Measurements from ENCODE around the gene CCDC138. TPM values are rescaled to one million over a fixed set of nuclear protein-coding genes. Genes with fewer than 3 reads are reported as not detected.

Gene CCDC138
- total RNA-seq, 1 donor from 2014 or later, result 2.9 TPM

GRCh38 chr2:108847000-108847399, 60.4 kb downstream of the CCDC138 start:
- Histone ChIP-seq H3K9me3 (no peaks in the 10 kb centered on the region), H3K4me3 (no peak overlapping the region), H3K27me3 (no peaks in the 10 kb centered on the region), H3K36me3 (no peaks in the 10 kb centered on the region), H3K27ac (no peak overlapping the region), H3K4me1 (no peaks in the 10 kb centered on the region)
- no peak for ATAC-seq
- intact Hi-C loops (cut with DNase I), result no loop called here
- no peak for TF ChIP-seq CTCF (IDR thresholded peaks at IDR 0.05)
- DNase-seq, result no peak

DNA sequence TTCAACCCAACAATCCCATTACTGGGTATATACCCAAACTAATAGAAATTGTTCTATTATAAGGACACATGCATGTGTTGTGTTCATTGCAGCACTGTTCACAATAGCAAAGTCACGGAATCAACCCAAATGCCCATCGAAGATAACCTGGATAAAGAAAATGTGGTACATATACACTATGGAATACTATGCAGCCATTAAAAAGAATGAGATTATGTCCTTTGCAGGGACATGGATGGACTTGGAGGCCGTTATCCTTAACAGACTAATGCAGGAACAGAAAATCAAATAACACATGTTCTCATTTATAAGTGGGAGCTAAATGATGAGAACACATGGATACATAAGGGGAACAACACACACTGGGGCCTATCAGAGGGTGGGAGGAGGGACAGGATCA, 65.8 kb downstream of the CCDC138 start:
- H3K27ac ChIP-seq, result no peak overlapping the region
- no peak overlapping the region for H3K4me3 ChIP-seq
- intact Hi-C loops (cut with DNase I), result no loop called here
- H3K27me3 ChIP-seq, result no peaks in the 10 kb centered on the region
- no peaks in the 10 kb centered on the region for H3K36me3 ChIP-seq
- no peaks in the 10 kb centered on the region for H3K9me3 ChIP-seq
- TF ChIP-seq CTCF (IDR thresholded peaks at IDR 0.05), result no peak
- no peak for ATAC-seq
- no peaks in the 10 kb centered on the region for H3K4me1 ChIP-seq
- no peak for DNase-seq

GRCh38 chr2:108853421-108853820, 66.8 kb downstream of the CCDC138 start:
- TF ChIP-seq CTCF (IDR thresholded peaks at IDR 0.05), result no peak
- DNase-seq, result no peak
- Histone ChIP-seq H3K9me3 (no peaks in the 10 kb centered on the region), H3K27ac (no peak overlapping the region), H3K4me1 (no peaks in the 10 kb centered on the region), H3K27me3 (no peaks in the 10 kb centered on the region), H3K4me3 (no peak overlapping the region), H3K36me3 (no peaks in the 10 kb centered on the region)
- intact Hi-C loops (cut with DNase I), result no loop called here
- no peak for ATAC-seq

- no peaks in the 10 kb centered on the region for H3K27me3 ChIP-seq
- H3K36me3 ChIP-seq, result no peaks in the 10 kb centered on the region
- no peaks in the 10 kb centered on the region for H3K4me1 ChIP-seq
- H3K4me3 ChIP-seq, result no peak overlapping the region
- no peak for TF ChIP-seq CTCF (IDR thresholded peaks at IDR 0.05)
- H3K9me3 ChIP-seq, result no peaks in the 10 kb centered on the region
- H3K27ac ChIP-seq, result no peak overlapping the region
- intact Hi-C loops (cut with DNase I), result no loop called here
- ATAC-seq (no peak), DNase-seq (no peak)
Observed at GRCh38 chr2:108854484-108854883, 67.9 kb downstream of the CCDC138 start.

- DNase-seq (no peak), ATAC-seq (no peak)
- H3K27ac ChIP-seq, result no peak overlapping the region
- H3K4me1 ChIP-seq, result no peaks in the 10 kb centered on the region
- no peaks in the 10 kb centered on the region for H3K36me3 ChIP-seq
- H3K27me3 ChIP-seq, result no peaks in the 10 kb centered on the region
- intact Hi-C loops (cut with DNase I), result no loop called here
- H3K9me3 ChIP-seq, result no peaks in the 10 kb centered on the region
- no peak overlapping the region for H3K4me3 ChIP-seq
- TF ChIP-seq CTCF (IDR thresholded peaks at IDR 0.05), result peak; percentile 26
Observed at GRCh38 chr2:108855194-108855593, 68.6 kb downstream of the CCDC138 start.

DNA sequence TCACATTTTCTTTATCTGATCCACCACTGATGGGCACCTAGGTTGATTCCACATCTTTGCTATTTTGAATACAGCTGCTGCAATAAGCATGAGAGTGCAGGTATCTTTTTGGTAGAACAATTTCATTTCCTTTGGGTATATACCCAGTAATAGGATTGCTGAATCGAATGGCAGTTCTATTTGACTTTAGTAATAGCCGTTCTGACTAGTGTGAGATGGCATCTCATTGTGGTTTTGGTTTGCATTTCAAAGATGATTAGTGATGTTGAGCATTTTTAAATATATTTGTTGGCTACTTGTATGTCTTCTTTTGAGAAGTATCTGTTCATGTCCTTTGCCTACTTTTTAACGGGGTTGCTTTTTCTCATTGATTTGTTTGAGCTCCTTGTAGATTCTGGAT, 72.3 kb downstream of the CCDC138 start:
- intact Hi-C loops (cut with DNase I), result no loop called here
- H3K4me1 ChIP-seq, result no peaks in the 10 kb centered on the region
- H3K27ac ChIP-seq, result no peak overlapping the region
- TF ChIP-seq CTCF (IDR thresholded peaks at IDR 0.05), result no peak
- H3K36me3 ChIP-seq, result no peaks in the 10 kb centered on the region
- DNase-seq (no peak), ATAC-seq (no peak)
- H3K4me3 ChIP-seq, result no peak overlapping the region
- H3K27me3 ChIP-seq, result no peaks in the 10 kb centered on the region
- no peaks in the 10 kb centered on the region for H3K9me3 ChIP-seq

Data from upper lobe of right lung (tissue), 1 donor.